HepG2 (cell line): ENCODE measurements around the gene MRPL43. TPM values are rescaled to one million over a fixed set of nuclear protein-coding genes. Genes with fewer than 3 reads are reported as not detected.

Experiments
- DNMT3B ChIP-seq: conservative IDR thresholded peaks from 2 replicates; pipeline ENCODE4 v1.6.1; 2016; ENCODE audit warnings: missing biosample characterization, control low read depth
- GABPB1 ChIP-seq: IDR thresholded peaks from 2 replicates; pipeline ENCODE4 v1.6.1; 2016; ENCODE audit warnings: mild to moderate bottlenecking, missing genetic modification reagents, moderate library complexity, missing compliant biosample characterization
- ISX ChIP-seq: sonication (generic); formaldehyde crosslinking; conservative IDR thresholded peaks from 2 replicates; pipeline ENCODE4 v1.5.0; 2020; ENCODE audit warnings: missing genetic modification reagents
- NR2F1 ChIP-seq, 2 experiments: fragments of 450-650 bp in 1 of 2; formaldehyde crosslinking in 1 of 2; IDR thresholded peaks; 2 replicates each; pipeline versions ENCODE4 v1.5.0 to v1.6.1; 2016 to 2020; ENCODE audit warnings: mild to moderate bottlenecking in 1 of 2, missing compliant biosample characterization in 1 of 2, missing genetic modification reagents in 1 of 2, moderate library complexity in 1 of 2
- TOPORS ChIP-seq: sonication (generic); formaldehyde crosslinking; IDR thresholded peaks from 2 replicates; pipeline ENCODE4 v1.8.0; 2023; ENCODE audit warnings: mild to moderate bottlenecking, missing genetic modification reagents
- ZBTB3 ChIP-seq: sonication (generic); formaldehyde crosslinking; IDR thresholded peaks from 2 replicates; pipeline ENCODE4 v1.4.0; 2020; ENCODE audit warnings: low read depth, mild to moderate bottlenecking, moderate library complexity, missing genetic modification reagents, borderline replicate concordance
- ZBTB7B ChIP-seq: sonication (generic); formaldehyde crosslinking; IDR thresholded peaks from 2 replicates; pipeline ENCODE4 v1.4.0; 2020; ENCODE audit warnings: missing genetic modification reagents
- ZNF550 ChIP-seq: sonication (generic); formaldehyde crosslinking; IDR thresholded peaks from 2 replicates; pipeline ENCODE4 v1.4.0; 2020; ENCODE audit warnings: mild to moderate bottlenecking, missing genetic modification reagents, borderline replicate concordance
- polyA plus RNA-seq, 8 experiments: library from polyadenylated mRNA; depleted of rRNA in 3 of 8; stranded (reverse) in 7 of 8; unstranded in 1 of 8; fragments of >200 nt; fragmentation: Illumina TruSeq in 4 of 8; extraction: Trizol in 4 of 8; gene quantifications; 2 replicates each; pipeline versions ENCODE4 v1.2.1 to v1.2.3, GENCODE V29; 2011 to 2016; ENCODE audit warnings: low read depth in 4 of 8, missing spikeins in 1 of 8, mixed read lengths in 1 of 8; ENCODE audit not compliant: insufficient read depth in 1 of 8
- total RNA-seq, 5 experiments: library from RNA; depleted of rRNA; stranded (reverse); fragments of >200 nt; fragmentation: Illumina TruSeq; extraction: Trizol; gene quantifications; 2 replicates each; pipeline ENCODE4 v1.2.3, GENCODE V29; 2016; ENCODE audit warnings: low read depth in 1 of 5
- TF ChIP-seq, protein P1 (sequence below): IDR thresholded peaks from 2 replicates; pipeline ENCODE4 v1.6.1; 2016; ENCODE audit warnings: low read depth, missing genetic modification reagents, missing compliant biosample characterization
- TF ChIP-seq, protein P2 (sequence below): sonication (generic); formaldehyde crosslinking; IDR thresholded peaks from 2 replicates; pipeline ENCODE4 v1.5.1; 2020; ENCODE audit warnings: mild to moderate bottlenecking, missing genetic modification reagents, moderate library complexity
- TF ChIP-seq, protein P3 (sequence below): sonication (generic); formaldehyde crosslinking; IDR thresholded peaks from 2 replicates; pipeline ENCODE4 v1.8.1; 2023; ENCODE audit warnings: mild to moderate bottlenecking, moderate library complexity, missing genetic modification reagents

The MRPL43 gene
- total and polyA plus RNA-seq, 2 of the 13 experiments (the other 11 are each of a cell fraction or from before 2014, with no cell fraction given): 71.0 to 73.7 TPM

DNA sequence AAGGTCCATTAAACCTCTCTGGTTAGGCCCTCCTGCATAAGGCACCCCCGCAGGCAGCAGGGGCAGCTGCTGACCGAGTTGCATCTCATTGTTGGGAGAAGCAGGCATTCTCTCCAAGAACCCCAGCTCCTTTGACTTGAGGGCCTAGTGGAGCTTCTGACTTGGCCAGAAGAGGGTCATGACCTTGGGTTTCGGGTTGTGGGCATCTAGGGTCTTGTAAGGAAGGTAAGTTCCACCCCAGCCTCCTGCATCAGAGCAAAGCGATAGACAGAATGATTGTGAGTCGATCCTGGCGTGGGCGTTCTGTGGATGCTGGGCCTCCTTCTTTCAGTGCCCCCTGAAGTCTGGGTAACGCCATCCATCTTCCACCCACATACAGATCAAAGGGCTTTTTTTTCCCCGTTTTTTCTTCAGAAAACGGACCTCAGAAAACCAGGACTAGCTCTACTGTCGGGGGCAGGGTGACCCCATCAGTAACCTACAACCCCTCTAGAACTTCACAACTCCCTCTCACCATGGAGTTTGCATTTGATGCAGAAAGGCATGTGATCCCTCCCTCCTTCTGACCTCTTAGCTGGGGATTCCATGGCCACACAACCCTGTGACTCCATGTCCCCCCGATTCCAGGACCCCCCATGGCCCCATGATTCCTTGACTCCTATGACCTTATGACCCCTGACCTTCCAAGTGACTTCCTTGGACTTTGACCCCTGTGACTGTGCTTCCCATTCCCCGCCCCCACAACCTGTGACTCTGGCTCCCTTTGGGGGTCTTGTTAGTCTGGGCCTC lies 15.0 kb downstream of the MRPL43 start (continued):
- TF ChIP-seq, protein P1, sequence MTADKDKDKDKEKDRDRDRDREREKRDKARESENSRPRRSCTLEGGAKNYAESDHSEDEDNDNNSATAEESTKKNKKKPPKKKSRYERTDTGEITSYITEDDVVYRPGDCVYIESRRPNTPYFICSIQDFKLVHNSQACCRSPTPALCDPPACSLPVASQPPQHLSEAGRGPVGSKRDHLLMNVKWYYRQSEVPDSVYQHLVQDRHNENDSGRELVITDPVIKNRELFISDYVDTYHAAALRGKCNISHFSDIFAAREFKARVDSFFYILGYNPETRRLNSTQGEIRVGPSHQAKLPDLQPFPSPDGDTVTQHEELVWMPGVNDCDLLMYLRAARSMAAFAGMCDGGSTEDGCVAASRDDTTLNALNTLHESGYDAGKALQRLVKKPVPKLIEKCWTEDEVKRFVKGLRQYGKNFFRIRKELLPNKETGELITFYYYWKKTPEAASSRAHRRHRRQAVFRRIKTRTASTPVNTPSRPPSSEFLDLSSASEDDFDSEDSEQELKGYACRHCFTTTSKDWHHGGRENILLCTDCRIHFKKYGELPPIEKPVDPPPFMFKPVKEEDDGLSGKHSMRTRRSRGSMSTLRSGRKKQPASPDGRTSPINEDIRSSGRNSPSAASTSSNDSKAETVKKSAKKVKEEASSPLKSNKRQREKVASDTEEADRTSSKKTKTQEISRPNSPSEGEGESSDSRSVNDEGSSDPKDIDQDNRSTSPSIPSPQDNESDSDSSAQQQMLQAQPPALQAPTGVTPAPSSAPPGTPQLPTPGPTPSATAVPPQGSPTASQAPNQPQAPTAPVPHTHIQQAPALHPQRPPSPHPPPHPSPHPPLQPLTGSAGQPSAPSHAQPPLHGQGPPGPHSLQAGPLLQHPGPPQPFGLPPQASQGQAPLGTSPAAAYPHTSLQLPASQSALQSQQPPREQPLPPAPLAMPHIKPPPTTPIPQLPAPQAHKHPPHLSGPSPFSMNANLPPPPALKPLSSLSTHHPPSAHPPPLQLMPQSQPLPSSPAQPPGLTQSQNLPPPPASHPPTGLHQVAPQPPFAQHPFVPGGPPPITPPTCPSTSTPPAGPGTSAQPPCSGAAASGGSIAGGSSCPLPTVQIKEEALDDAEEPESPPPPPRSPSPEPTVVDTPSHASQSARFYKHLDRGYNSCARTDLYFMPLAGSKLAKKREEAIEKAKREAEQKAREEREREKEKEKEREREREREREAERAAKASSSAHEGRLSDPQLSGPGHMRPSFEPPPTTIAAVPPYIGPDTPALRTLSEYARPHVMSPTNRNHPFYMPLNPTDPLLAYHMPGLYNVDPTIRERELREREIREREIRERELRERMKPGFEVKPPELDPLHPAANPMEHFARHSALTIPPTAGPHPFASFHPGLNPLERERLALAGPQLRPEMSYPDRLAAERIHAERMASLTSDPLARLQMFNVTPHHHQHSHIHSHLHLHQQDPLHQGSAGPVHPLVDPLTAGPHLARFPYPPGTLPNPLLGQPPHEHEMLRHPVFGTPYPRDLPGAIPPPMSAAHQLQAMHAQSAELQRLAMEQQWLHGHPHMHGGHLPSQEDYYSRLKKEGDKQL (CRISPR knock-in tag): no peak
- TF ChIP-seq ZNF550: no peak
- no peak for TF ChIP-seq GABPB1 (CRISPR knock-in tag)
- TF ChIP-seq, protein P2, sequence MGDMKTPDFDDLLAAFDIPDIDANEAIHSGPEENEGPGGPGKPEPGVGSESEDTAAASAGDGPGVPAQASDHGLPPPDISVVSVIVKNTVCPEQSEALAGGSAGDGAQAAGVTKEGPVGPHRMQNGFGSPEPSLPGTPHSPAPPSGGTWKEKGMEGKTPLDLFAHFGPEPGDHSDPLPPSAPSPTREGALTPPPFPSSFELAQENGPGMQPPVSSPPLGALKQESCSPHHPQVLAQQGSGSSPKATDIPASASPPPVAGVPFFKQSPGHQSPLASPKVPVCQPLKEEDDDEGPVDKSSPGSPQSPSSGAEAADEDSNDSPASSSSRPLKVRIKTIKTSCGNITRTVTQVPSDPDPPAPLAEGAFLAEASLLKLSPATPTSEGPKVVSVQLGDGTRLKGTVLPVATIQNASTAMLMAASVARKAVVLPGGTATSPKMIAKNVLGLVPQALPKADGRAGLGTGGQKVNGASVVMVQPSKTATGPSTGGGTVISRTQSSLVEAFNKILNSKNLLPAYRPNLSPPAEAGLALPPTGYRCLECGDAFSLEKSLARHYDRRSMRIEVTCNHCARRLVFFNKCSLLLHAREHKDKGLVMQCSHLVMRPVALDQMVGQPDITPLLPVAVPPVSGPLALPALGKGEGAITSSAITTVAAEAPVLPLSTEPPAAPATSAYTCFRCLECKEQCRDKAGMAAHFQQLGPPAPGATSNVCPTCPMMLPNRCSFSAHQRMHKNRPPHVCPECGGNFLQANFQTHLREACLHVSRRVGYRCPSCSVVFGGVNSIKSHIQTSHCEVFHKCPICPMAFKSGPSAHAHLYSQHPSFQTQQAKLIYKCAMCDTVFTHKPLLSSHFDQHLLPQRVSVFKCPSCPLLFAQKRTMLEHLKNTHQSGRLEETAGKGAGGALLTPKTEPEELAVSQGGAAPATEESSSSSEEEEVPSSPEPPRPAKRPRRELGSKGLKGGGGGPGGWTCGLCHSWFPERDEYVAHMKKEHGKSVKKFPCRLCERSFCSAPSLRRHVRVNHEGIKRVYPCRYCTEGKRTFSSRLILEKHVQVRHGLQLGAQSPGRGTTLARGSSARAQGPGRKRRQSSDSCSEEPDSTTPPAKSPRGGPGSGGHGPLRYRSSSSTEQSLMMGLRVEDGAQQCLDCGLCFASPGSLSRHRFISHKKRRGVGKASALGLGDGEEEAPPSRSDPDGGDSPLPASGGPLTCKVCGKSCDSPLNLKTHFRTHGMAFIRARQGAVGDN (CRISPR knock-in tag): peak; percentile 60; the same call in 1 of the 2 replicates
- TF ChIP-seq, protein P3, sequence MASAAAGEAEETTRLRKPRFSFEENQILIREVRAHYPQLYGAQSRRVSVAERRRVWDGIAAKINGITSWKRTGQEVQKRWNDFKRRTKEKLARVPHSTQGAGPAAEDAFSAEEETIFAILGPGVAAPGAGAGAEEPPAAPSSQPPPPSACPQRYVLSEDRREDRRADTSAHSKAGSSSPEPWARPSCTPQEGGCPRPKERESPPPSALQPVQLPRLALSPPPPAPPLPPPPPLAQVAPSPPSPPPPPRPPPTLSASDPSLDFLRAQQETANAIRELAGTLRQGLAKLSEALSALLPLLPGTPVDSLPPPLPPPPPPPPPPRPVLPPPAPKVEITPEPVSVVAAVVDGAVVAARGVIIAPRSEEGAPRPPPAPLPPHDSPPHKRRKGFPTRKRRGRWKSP: no peak
- TF ChIP-seq DNMT3B: no peak
- TF ChIP-seq ZBTB3 (CRISPR knock-in tag): 0 out of 2 replicates have a peak, but pooled peaks have one; percentile 32
- TF ChIP-seq ZBTB7B (CRISPR knock-in tag): no peak; the same call in 1 of the 2 replicates
- no peak for TF ChIP-seq TOPORS (CRISPR knock-in tag)
- no peak for TF ChIP-seq ISX
- TF ChIP-seq NR2F1 (CRISPR knock-in tag; IDR thresholded peaks at IDR 0.05): peak in 1 of 2 experiments; percentile 73; a peak in 1 of 4 replicates
- TF ChIP-seq, all 625 proteins: peak for 25
